CD4-positive, alpha-beta T cell treated with Interleukin-1 beta for 1 hour (primary cell): Measurements from ENCODE around the gene UFD1.

Experiments used
- DNase-seq, 2 donors: peaks; one replicate each; pipeline ENCODE4 v3.0.0-alpha.2; 2020 to 2022

UFD1 gene

DNA sequence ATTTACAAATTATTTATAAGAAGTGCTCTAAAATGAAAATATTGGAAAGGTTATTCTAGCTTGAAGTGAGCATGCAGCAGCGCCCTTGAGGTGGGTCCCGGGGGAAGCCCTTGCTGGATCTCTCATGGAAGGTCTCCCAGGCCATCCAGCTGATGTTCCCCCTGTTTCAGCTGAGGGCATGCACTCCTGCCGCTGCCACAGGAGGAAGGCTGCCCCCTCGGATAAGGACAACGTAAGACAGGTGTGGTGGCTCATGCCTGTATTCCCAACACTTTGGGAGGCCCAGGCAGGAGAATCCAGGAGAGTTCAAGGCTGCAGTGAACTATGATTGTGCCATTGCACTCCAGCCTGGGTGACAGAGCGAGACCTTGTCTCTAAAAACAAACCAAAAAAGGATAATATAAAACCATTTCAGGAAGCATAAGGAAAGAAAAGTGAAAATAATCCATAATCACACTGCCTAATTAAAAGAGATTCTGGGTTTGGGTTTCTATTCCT is 15.7 kb upstream of the UFD1 start:
- no peak for DNase-seq

DNA sequence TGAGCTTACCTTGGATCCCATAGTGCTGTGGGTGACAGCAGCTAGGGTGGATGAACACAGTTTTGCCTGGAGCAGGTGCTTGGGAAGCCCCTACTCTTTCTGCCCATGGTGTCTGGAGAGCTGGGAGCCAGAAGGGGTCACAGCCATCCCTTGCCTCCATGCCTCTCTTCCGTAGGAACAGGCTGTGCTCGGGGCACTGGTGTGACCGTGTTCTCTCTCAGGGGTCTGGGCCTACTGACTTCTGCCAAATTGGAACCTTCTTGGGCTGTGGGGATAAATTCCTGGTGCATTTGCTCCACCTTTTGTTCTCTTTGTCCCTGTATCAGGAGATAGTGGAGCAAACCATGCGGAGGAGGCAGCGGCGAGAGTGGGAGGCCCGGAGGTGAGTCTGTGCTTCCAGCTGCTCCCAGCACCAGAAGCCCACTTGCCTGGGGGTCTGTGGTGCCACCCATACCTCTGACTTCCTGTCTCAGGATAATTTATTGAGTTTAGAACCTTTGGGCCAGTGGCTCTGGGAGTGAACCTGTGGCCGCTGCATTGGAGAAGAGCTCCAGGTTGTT is 15.1 kb upstream of the UFD1 start:
- no peak for DNase-seq

DNA sequence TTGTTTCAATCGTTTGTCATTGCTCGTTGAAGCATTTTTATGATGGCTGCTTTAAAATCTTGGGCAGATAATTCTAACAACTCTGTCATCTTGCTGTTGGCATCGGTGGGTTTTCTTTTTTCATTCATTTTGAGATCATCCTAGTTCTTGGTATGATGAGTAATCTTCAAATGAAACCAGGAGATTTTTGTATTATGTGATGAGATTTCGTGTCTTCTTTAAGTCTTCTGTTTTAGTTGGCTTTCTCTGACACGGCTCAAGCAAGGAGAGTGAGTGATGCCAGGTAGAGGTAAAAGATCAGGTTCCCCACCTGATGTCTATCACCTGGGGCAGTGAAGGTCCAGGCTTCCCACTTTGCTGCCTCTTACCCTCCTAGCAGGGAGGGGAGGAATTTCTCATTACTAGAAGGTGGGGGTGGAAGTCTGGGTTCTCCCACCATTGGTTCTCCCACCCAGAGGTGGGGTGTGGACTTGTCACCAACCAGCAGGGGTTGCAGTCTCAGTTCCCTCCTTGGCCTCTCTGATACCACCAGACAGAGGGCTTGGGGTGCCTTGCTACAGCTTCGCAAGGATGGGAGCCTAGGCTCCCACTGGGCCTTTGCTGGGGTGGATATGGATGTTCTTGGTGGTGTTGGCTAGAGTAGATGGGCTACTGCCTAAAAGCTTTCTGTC is 13.6 kb upstream of the UFD1 start:
- no peak for DNase-seq

DNA sequence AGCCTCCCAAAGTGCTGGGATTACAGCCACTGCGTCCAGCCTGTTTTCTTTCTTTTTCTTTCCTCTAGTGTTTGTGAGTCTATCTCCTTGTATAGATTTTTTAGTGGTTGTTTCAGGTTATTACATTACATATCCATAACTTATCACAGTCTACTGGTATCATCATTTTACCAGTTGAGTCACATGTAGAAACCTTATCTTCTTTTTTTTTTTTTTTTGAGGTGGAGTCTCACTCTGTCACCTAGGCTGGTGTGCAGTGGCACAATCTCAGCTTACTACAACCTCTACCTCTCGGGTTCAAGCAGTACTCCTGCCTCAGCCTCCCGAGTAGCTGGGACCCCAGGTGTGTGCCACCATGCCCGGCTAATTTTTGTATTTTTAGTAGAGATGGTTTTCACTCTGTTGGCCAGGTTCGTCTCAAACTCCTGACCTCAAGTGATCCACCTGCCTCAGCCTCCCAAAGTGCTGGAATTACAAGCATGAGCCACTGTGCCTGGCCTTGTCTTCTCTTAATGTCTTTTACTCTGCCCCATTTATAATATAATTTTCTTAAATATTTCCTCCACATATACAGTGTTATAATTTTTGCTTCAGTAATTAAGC is 11.7 kb upstream of the UFD1 start:
- no peak for DNase-seq

DNA sequence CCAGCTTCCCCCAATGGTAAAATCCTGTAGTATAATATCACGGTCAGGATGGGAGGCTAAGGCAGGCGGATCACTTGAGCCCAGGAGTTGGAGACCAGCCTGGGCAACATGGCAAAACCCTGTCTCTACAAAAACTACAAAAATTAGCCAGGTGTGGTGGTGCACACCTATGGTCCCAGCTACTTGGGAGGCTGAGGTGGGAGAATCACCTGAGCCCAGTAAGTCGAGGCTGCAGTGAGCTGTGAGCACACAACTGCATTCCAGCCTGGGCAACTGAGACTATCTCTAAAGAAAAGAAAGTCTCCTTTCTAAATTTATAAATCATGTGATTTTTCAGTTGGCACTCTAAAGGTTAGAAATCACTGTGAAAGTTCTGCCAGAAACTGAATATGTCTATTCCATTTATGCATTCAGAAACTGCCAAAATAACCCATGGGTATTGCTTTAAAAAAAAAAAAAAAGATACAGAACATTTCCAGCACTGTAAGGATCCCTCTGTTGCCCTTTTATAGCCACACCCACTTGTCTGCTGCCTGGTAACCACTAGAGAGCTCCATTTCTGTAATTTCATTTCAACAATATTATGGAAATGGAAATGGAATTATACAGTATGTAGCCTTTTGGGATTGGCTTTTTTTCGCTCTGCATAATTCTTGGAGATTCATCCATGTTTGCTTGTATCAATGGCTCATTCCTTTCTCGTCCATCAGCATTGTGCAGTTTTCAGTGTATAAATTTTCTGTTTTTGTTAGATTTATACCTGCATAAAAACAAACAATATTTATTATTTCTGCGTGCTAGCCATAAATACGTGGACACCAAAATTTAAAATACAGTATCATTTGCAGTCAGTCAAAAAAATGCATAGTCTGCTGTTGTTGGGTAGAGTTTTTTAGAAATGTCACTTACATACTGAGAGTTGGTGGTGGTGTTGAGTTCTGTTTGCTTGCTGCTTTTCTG is 10.2 kb upstream of the UFD1 start:
- no peak for DNase-seq

DNA sequence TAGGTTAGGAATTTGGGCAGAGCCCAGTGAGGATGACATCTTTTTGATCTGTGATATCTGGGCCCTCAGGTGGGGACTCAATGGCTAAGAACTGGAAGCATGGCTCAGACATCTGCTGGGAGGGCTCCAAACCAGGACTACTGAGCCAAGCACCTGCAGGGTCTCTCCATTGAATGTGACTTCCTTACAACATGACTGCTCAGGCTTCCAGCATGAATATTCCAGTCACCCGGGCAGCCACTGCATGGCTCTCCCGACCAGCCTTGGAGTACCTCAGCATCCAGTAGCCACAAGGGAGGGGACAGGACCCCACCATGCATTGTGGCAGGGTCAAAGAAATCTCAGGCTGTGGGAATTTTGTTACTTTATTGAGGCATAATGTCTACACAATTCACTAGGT is 9.3 kb upstream of the UFD1 start:
- no peak for DNase-seq

DNA sequence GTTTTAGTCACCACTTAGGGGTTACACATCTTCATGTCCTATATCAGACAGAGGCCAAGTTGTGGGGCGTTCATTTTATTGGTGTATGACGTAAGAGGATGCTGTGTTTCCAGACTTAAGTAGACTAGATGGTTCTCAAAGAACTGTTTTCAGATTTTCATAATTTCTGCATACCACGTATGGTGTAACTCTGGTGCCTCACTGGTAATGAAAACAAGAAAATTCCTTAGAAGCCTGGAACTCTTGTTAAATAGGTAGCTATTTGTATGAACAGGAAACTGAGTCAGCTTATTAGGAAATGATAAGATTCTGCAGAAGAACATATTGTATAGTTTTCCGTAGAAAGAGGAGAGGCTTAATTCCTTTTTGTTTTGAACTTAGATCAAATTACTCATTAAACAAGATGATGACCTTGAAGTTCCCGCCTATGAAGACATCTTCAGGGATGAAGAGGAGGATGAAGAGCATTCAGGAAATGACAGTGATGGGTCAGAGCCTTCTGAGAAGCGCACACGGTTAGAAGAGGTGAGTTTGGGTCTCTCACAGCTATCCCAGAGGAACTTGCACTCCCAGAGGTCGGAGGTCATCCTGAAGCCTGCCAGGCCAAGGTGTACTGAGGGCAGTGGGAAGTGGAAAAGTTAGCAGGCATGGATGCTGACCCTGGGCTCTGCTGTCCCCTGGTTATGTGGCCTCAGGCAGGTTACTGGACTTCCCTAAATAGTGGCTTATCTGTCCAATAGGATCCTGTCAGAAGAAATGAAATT is 4.7 kb upstream of the UFD1 start:
- DNase-seq, result no peak

DNA sequence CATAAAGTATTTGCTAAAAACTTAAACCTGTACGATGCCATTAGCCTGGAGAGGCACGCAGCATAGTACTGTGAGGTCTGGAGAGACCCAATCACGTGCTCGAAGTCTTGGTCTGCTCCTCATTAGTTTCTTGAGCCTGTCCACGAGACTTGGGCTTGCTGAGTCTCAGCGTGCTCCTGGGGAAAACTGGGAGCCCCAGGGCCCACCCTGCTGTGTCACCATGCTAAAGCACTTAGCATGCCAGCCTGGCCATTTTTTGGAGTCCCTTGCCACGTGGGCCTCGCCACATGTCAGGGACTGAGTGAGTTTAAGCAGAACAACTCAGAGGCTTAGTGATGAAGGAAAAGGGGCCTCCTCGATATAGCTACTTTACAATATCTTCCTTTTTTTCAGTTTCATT is 3.3 kb upstream of the UFD1 start:
- DNase-seq, result no peak

DNA sequence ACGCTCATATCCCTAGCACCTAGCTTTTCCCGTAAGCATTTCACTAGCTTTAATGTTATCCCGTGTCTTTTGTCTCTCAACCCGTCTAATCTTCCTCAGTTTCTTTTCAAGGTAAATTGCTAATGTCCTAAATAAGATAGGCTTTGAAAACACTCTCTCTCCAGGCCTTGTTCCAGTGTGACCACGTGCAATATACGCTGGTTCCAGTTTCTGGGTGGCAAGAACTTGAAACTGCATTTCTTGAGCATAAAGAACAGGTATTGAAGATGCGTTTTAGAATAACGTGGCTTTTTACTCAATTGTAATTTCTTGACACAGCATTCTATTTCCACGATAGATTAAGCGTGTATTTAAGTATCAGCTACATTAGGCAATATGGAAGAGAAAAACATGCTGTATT is 1.8 kb upstream of the UFD1 start:
- no peak for DNase-seq

DNA sequence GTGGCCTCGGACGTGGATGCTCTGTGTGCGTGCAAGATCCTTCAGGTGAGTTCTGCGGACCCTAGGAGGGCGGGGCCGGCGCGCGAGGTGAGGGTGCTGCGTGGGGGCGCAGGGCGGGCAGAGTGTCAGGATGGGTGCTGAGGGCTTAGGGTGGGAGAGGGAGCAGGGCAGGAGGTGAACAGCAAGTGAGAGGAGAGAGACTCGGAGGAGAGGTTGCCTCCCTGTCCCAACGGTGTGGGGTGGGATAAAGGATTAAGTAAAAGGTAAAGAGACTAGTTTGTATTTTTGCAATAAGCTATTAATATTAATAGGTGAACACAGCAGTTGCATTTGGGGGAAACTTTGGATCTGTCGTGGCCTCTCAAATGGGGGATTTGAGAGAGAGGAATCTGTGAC is 1.2 kb upstream of the UFD1 start:
- DNase-seq, result no peak

DNA sequence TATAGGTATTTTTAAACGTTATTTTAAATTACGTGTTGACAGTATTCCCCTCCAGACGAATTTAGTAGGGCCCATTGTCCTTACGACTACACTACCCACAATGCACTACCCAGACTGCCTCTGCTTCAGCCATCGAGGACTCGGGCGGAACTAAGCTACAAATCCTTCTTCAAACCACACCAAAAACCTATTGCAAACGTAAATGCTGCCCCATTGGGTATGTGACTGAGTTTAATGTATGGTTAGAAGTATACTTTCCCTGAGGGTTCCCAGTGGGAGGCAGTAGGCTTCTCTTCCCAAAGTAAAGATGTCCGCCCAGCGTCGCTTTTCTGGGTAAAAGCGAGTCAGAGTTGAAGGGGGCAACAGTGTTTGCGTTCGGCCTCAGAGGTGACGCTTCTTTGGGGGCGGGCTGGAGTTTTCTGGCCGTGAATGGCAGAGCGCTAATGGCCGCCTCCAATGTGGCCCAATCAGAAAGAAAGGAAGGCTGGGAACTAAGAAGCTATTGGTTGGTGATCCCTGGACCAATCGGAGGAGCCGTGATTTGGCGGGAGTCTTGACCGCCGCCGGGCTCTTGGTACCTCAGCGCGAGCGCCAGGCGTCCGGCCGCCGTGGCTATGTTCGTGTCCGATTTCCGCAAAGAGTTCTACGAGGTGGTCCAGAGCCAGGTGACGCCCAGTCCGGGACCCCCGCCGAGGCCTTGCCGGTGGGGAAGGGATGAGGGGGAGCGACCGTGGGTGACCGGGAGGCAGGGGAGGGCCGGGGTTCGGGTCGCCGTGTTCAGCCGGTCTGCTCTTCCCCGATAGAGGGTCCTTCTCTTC is 571 bp upstream of the UFD1 start, which contains the start of gene CDC45:
Gene CDC45 (plus strand): TSS at position 566 of the 818 bp plus-strand sequence. CDS start 49 bp downstream, at position 615.
- peak; percentile 96 to 97 for DNase-seq

DNA sequence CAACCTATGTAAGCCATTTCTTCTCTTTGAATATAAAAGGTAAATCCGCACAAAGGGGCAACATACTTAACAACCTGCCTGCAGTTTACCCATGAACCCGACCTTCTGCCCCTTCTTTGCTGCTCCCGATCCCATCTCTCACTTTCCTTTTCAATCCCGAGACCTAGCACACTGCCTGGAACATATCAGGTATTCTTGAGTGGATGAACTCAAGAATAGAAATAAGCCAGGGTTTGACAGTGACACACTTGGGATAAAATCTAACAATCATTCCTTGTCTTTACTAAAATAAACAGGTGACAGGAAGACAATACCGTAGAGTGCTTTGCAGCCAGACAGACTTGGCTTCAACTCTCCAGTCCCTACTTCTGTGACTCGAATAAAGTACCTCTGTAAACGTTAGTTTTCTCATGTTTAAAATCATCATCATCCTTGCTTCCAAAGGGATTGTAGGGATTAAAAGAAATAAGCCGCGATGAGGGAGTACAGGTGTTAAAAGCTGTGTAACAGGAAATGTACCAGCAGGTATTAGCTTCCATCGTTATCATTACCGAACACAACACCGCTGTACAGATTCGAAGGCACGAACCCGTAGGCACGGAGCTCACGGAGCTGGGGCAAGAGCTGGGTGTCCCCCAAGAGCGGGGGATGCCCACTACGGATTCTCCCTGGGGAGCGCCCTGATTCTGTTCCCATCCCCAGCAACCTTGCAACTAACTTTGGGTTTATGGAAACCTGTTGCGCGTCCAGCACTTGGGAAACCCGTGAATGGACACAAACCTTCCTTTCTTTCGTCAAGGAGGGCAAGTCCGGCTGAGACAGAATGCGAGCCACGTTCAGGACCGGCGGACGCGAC is 720 bp downstream of the UFD1 start:
- DNase-seq, result peak in 1 of 2 donors; percentile 21

DNA sequence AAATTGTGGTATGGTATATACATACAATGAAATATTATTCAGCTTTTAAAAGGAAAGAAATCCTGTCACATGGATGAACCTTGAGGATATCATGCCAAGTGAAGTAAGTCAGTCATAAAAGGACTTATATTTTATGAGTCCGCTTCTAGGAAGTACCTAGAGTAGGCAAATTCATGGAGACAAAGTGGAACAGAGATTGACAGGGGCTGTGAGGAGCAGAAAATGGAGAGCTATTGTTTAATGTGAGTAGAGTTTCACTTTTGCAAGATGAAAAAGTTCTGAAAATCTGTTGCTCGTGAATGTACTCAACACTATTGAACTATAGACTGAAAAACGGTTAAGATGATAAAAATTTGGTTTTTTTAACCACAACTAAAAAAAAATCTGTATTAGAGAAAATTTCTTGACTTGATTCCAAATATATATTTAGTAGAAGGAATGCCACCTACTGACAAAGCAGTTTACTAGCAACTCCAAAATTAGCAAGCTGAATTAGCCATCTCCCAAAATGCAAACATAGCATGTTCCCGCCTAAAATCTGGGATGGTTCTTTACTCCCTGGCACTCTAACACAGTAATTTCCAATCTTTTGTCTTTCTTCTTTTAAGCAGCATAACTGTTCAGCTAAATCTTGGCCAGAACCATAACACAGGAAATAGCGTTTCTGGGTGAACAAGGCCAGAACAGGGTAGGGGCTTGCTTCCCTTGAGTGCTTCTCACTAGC is 1.5 kb downstream of the UFD1 start:
- DNase-seq, result peak in 1 of 2 donors; percentile 21

DNA sequence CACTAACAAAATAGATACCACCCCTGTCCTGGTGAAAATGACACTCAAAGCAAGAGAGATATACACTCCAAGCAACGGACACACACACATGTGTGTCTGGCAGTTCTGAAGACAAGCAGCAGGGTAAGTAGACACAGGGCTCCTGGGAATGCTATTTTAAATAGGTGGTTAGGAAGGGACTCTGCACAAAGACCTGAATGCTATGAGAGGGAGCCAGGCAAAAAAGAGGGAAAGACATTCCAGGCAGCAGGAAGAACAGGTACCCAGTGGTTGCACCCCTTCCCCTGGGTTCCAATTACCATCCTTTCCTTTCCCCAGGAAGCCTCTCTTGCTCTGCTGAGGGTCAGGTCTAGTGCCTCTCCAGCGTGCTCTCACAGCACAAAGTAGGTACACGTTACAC is 3.0 kb downstream of the UFD1 start:
- DNase-seq, result no peak

DNA sequence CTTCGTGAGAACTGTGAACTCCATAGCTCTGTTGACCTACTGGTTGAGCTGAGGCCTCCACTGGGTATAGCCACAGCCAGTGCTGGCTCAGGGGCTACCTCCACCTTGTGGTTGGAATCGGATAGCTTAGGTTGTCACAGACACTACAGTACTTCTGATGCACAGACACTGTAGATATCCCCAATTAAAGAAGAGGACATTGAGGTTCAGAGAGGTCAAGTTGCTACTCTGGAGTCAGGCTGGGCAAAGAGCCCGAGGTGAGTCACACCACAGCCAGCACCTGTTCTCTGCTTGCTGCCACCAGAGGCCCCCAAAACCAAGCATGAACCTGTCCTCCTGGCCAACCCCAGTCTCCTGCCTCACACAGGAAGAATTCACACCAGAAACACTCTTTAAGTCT is 5.4 kb downstream of the UFD1 start:
- no peak for DNase-seq

DNA sequence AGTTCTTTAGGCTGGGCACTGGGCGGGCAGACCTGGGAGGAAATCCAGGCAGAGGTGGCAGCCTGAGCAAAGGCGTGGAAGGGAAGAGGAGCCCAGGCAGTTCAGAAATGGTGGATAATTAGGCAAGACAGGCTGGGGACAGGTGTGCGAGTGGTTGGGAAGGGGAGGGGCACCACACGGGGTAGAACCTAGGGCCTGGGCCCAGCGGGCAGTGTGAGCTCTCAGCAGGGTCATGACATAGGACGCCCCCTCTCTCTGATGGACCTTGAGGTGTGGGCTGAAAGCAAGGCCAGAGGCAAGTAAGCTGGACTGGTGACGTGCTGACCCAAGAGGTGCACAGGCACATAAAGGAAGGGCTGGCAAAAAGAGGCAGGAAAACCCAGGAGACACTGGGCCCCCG is 6.8 kb downstream of the UFD1 start:
- no peak for DNase-seq

DNA sequence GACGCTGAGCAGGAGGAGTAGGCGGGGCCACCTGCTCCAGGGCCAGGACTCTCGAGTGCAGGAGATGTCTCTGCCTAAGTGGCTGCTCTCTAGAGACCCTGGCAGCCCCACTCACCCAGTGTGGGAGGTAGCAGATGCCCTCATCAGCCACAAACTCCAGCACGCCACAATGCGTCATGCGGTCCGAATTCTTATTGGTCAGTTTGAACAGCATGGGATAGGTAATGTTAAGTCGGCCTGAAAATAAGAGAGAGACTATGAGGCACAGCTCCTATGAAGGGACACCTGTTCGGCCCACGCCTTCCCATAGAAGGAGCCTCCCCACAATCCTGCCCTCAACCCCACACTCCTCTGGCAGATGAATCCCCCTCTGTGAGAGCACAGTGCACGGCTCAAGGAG is 7.4 kb downstream of the UFD1 start:
- DNase-seq, result no peak

DNA sequence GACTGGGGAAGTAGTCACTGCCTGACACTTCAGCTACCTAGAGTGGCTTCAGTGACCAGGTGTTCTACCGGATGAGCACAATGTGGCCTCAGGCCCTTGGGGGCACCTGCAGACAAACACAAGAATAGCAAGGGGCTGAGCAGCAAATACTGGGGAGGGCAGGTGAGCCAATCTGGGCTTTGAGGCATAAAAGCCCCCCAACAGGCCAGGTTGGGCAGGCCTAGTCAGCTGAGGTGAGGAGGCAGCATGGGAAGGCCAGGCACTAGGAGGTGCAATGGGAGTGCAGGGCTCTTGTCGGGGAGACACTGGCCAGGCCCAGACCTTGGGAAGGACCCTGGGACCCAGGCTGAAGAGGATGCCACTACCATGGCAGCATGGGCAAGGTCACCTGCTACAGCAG is 9.0 kb downstream of the UFD1 start:
- DNase-seq, result no peak

DNA sequence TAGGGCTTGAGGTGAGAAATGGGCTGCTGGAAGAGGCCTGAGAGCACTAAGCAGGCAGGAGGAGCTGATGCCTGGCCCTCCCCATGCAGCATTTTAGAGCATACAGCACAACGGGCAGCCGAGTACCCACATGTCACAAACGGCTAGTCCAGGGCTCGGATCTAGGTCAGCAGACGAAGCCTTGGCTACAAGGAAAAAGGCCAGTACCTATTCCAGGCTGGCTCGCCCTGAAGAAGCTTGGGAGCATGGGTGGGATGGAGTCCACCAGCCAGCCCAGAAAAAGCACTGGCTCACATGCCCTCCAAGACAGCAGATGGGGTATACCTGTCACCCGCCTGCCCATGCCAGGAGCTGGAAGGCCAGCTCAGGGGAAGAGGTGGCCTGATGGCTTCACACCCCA is 9.6 kb downstream of the UFD1 start:
- DNase-seq, result no peak

DNA sequence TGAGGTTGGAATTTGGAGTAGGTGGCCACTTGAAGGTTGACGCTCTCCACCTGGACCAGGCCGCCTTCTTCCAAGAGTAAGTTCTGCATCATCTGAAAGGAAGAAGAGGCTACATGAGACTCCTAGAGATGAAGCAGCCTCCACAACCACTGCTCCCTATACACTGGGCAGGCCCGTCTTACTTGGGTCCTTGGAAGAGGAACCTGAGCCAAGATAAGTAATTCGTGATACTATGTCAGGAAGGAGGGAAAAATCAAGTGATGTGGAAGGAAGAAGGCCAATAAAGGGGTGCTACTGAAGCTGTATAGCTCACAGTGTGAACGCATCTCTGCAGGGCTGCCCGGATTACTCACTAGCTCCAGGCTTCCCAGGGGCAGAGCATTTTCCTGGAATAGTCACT is 11.1 kb downstream of the UFD1 start:
- no peak for DNase-seq
